Adrenal gland (tissue), 12 donors: Measurements from ENCODE around the gene EPB41L2. TPM values are rescaled to one million over a fixed set of nuclear protein-coding genes. Genes with fewer than 3 reads are reported as not detected.

Experiments used
- DNase-seq, 7 donors: peaks; one replicate each; pipeline ENCODE4 v3.0.0-alpha.2; 2019 to 2020
- H3K27ac ChIP-seq, 5 donors: fragments of 200-600 bp; sonication (generic) in 4 of 5; 1 replicate in 3 of 5; 2 replicates in 2 of 5; pipeline versions ENCODE4 v1.5.1 to v1.8.0; 2016 to 2020; ENCODE audit warnings: mild to moderate bottlenecking in 1 of 5
- H3K27me3 ChIP-seq: fragments of 200-600 bp; 2 replicates; pipeline ENCODE4 v1.8.0; 2021
- H3K36me3 ChIP-seq, 2 donors: fragments of 200-600 bp; replicated peaks in 1 of 2; 1 replicate in 1 of 2; 2 replicates in 1 of 2; pipeline versions ENCODE4 v1.5.1 to v1.8.0; 2018 to 2022
- H3K4me1 ChIP-seq, 2 donors: fragments of 200-600 bp; replicated peaks in 1 of 2; 1 replicate in 1 of 2; 2 replicates in 1 of 2; pipeline versions ENCODE4 v1.5.1 to v1.8.0; 2018 to 2021
- H3K4me3 ChIP-seq, 4 donors: fragments of 200-600 bp; sonication (generic) in 3 of 4; one replicate each; pipeline ENCODE4 v1.5.1; 2016 to 2018
- H3K9me3 ChIP-seq, 3 donors: fragments of 200-600 bp; sonication (generic) in 1 of 3; replicated peaks in 1 of 3; 1 replicate in 2 of 3; 2 replicates in 1 of 3; pipeline versions ENCODE4 v1.5.1 to v1.8.0; 2016 to 2021
- CTCF ChIP-seq, 6 experiments: fragments of 450-650 bp in 4 of 6; fragments of 200-600 bp in 2 of 6; sonication (generic) in 1 of 6; IDR thresholded peaks; 1 replicate in 5 of 6; 2 replicates in 1 of 6; pipeline versions ENCODE4 v1.5.1 to v1.8.0; 2016 to 2021; ENCODE audit warnings: antibody characterized with exemption in 6 of 6, mild to moderate bottlenecking in 2 of 6, moderate library complexity in 1 of 6
- POLR2A ChIP-seq, 2 donors: fragments of 450-650 bp; IDR thresholded peaks; one replicate each; pipeline ENCODE4 v1.6.1; 2017; ENCODE audit warnings: antibody characterized with exemption in 2 of 2, mild to moderate bottlenecking in 2 of 2, moderate library complexity in 1 of 2
- WGBS, 4 donors: extraction: QIAGEN DNeasy Blood & Tissue Kit in 2 of 4; methylation state at CpG; one replicate each; pipeline versions ENCODE4 v1.1.5 to v1.1.7; 2013 to 2017; 5-methylcytosine and 5-hydroxymethylcytosine counted together
- intact Hi-C, 2 donors: fragments of 100-400 bp; cut with DNase I; formaldehyde crosslinking; loops; one replicate each; pipeline versions ENCODE4 v1.14.1 to v1.15.0; 2022 to 2023
- polyA plus RNA-seq, 3 donors: library from polyadenylated mRNA; stranded (reverse); fragments of 200-250 nt in 2 of 3; fragments of 350-450 nt in 1 of 3; fragmentation: Illumina TruSeq in 1 of 3; extraction: RNeasy Lipid Tissue Mini Kit (QIAGEN cat#74804) in 1 of 3; gene quantifications; one replicate each; pipeline ENCODE4 v1.2.3, GENCODE V29; 2013 to 2014
- total RNA-seq, 9 donors: library from RNA; depleted of rRNA in 4 of 9; stranded (reverse); fragments of >200 nt in 4 of 9; fragments of 120-200 nt in 1 of 9; fragmentation: NEBNext Ultra II Directional in 1 of 9; extraction: Animal tissue kit (Norgen Biotek cat#: 25700) in 1 of 9; gene quantifications; one replicate each; pipeline versions ENCODE4 v1.1.0 to v1.2.4, GENCODE V29; 2013 to 2023
- donor health status: healthy with polysubstance abuse.
- donor health status: Bipolar disorder and iron deficiency.
- donor health status: DM: yes; HTN: yes; CAD: no.
- donor health status: DM: no; HTN: no; CAD: no.
- donor health status: DM: no; HTN: no; CAD: no.
- donor health status: DM: yes; HTN: yes; CAD: no.

The EPB41L2 gene
- total and polyA plus RNA-seq, 12 donors: 30.6 to 101 (median 82.4) TPM

- DNase-seq: no peak
- WGBS, 4 donors: 68 to 90% (median 73%) methylated on average over 4 of the region's 4 CpGs
- no peaks in the 10 kb centered on the region for H3K27me3 ChIP-seq
Measured at GRCh38 chr6:131052181-131052580, 10.9 kb downstream of the EPB41L2 start.

GRCh38 chr6:131051341-131051740 is 11.7 kb downstream of the EPB41L2 start:
- Histone ChIP-seq H3K4me1 (no peaks in the 10 kb centered on the region), H3K36me3 (no peaks in the 10 kb centered on the region), H3K27me3 (no peaks in the 10 kb centered on the region), H3K9me3 (peaks cover 0 to 23% (median 0%) of the 10 kb centered on the region in 3 donors), H3K27ac (no peak overlapping the region), H3K4me3 (no peak overlapping the region)
- TF ChIP-seq POLR2A (IDR thresholded peaks at IDR 0.05) (no peak), CTCF (IDR thresholded peaks at IDR 0.05) (no peak)
- intact Hi-C loops: loop anchor here in 1 of 2 donors (5.0 kb wide), 1 partner anchor 54 kb away; no protein-coding TSS in a partner anchor
- WGBS, 4 donors: 83 to 94% (median 90%) methylated on average over 1 of the region's 1 CpG
- DNase-seq: no peak

More at GRCh38 chr6:131052181-131052580, 10.9 kb downstream of the EPB41L2 start:
- Histone ChIP-seq H3K27ac (no peak overlapping the region), H3K4me3 (no peak overlapping the region), H3K9me3 (peaks cover 0 to 23% (median 0%) of the 10 kb centered on the region in 3 donors), H3K36me3 (no peaks in the 10 kb centered on the region), H3K4me1 (no peaks in the 10 kb centered on the region)
- TF ChIP-seq POLR2A (IDR thresholded peaks at IDR 0.05) (no peak), CTCF (IDR thresholded peaks at IDR 0.05) (no peak)
- intact Hi-C loops: loop anchor here in 1 of 2 donors (5.0 kb wide), 1 partner anchor 55 kb away; no protein-coding TSS in a partner anchor

GRCh38 chr6:131049608-131050007 is 13.4 kb downstream of the EPB41L2 start:
- 78 to 97% (median 91%) methylated on average over 3 of the region's 3 CpGs for WGBS, 4 donors
- Histone ChIP-seq H3K9me3 (peaks cover 0 to 11% (median 0%) of the 10 kb centered on the region in 3 donors), H3K27me3 (no peaks in the 10 kb centered on the region), H3K36me3 (no peaks in the 10 kb centered on the region), H3K4me1 (no peaks in the 10 kb centered on the region), H3K27ac (no peak overlapping the region), H3K4me3 (no peak overlapping the region)
- DNase-seq: no peak
- TF ChIP-seq POLR2A (IDR thresholded peaks at IDR 0.05) (no peak), CTCF (IDR thresholded peaks at IDR 0.05) (no peak)
- intact Hi-C loops: loop anchor here in 1 of 2 donors (5.0 kb wide), 1 partner anchor 52 kb away; no protein-coding TSS in a partner anchor

- no peaks in the 10 kb centered on the region for H3K36me3 ChIP-seq
- H3K4me1 ChIP-seq: no peaks in the 10 kb centered on the region
- 86 to 90% (median 89%) methylated on average over 4 of the region's 4 CpGs for WGBS, 4 donors
- no peak overlapping the region for H3K4me3 ChIP-seq
- H3K9me3 ChIP-seq: peaks cover 0 to 5% (median 0%) of the 10 kb centered on the region in 3 donors
- no peak overlapping the region for H3K27ac ChIP-seq
- TF ChIP-seq POLR2A (IDR thresholded peaks at IDR 0.05): no peak
- TF ChIP-seq CTCF (IDR thresholded peaks at IDR 0.05): no peak
- H3K27me3 ChIP-seq: no peaks in the 10 kb centered on the region
- intact Hi-C loops: no loop called here
- DNase-seq: no peak
Measured at GRCh38 chr6:131048933-131049515, 14.0 kb downstream of the EPB41L2 start.
